ENCODE measurements around the gene FAM171A1.
"Not testable (repeated sequence)": the region's sequence is repeated elsewhere in the genome, so short reads cannot be mapped to it uniquely, and the experiment has no call there.

Gene FAM171A1

GRCh38 chr10:15411010-15411409 is 39.9 kb upstream of the FAM171A1 start:
- no peak overlapping the region for H2BK15ac ChIP-seq (ENCODE audit: low read depth, poor library complexity, severe bottlenecking)
- peaks cover 15% of the 10 kb centered on the region for H3K9me3 ChIP-seq (ENCODE audit: control insufficient read depth, low read length)
- H3K27me3 ChIP-seq (ENCODE audit: control insufficient read depth in 1 of 2, insufficient read depth in 1 of 2, low read length in 2 of 2): peaks cover 0 to 17% of the 10 kb centered on the region in 2 experiments
- H3K27ac ChIP-seq (ENCODE audit: low read length, poor library complexity, severe bottlenecking): no peak overlapping the region
- H3K9ac ChIP-seq (ENCODE audit: low read length): no peak overlapping the region
- H4K91ac ChIP-seq (ENCODE audit: low read length): no peak overlapping the region
- H3K79me1 ChIP-seq (replicated peaks; ENCODE audit: low read length, poor library complexity, severe bottlenecking): no peaks in the 10 kb centered on the region
- no peak overlapping the region for H2BK120ac ChIP-seq (ENCODE audit: low read depth, low read length)
- H3K23ac ChIP-seq (ENCODE audit: low read length in 2 of 2): no peak overlapping the region
- no peaks in the 10 kb centered on the region for H3K4me1 ChIP-seq (ENCODE audit: control insufficient read depth, insufficient read depth, low read depth, low read length)
- H2AFZ ChIP-seq (ENCODE audit: low read depth, low read length): no peak overlapping the region
- no peak overlapping the region for H2BK12ac ChIP-seq (ENCODE audit: low read length in 2 of 2)
- H2BK5ac ChIP-seq (ENCODE audit: low read depth, low read length, poor library complexity, severe bottlenecking): no peak overlapping the region
- no peak for DNase-seq
- no peak overlapping the region for H2AK5ac ChIP-seq (ENCODE audit: low read length, severe bottlenecking)
- no peaks in the 10 kb centered on the region for H3K36me3 ChIP-seq (ENCODE audit: control insufficient read depth in 1 of 2, insufficient read depth in 2 of 2, low read depth in 1 of 2, low read length in 2 of 2)
- H3K4ac ChIP-seq (ENCODE audit: low read depth in 1 of 2, low read length in 2 of 2): no peak overlapping the region
- H3K14ac ChIP-seq (ENCODE audit: low read length in 2 of 2): no peak overlapping the region
- H3K4me2 ChIP-seq (ENCODE audit: low read length, poor library complexity, severe bottlenecking): no peak overlapping the region
- WGBS: 87% methylated on average over 3 of the region's 4 CpGs
- no peak overlapping the region for H3K18ac ChIP-seq (ENCODE audit: low read depth in 1 of 2, low read length in 2 of 2)
- no peak overlapping the region for H4K8ac ChIP-seq (ENCODE audit: low read length)
- no peak overlapping the region for H3K4me3 ChIP-seq (ENCODE audit: insufficient read depth in 1 of 2, low read depth in 1 of 2, low read length in 2 of 2)

GRCh38 chr10:15409350-15409749 is 38.3 kb upstream of the FAM171A1 start:
- DNase-seq; H3K4me2 ChIP-seq (ENCODE audit: low read length, poor library complexity, severe bottlenecking); H3K14ac ChIP-seq (ENCODE audit: low read length in 2 of 2); H3K23ac ChIP-seq (ENCODE audit: low read length in 2 of 2); H2AK5ac ChIP-seq (ENCODE audit: low read length, severe bottlenecking); H3K9ac ChIP-seq (ENCODE audit: low read length); H2BK120ac ChIP-seq (ENCODE audit: low read depth, low read length); H3K27ac ChIP-seq (ENCODE audit: low read length, poor library complexity, severe bottlenecking); H2BK12ac ChIP-seq (ENCODE audit: low read length in 2 of 2); H3K9me3 ChIP-seq (ENCODE audit: control insufficient read depth, low read length); H3K4me1 ChIP-seq (ENCODE audit: control insufficient read depth, insufficient read depth, low read depth, low read length); H2AFZ ChIP-seq (ENCODE audit: low read depth, low read length); H4K91ac ChIP-seq (ENCODE audit: low read length); H3K4me3 ChIP-seq (ENCODE audit: insufficient read depth in 1 of 2, low read depth in 1 of 2, low read length in 2 of 2); H2BK5ac ChIP-seq (ENCODE audit: low read depth, low read length, poor library complexity, severe bottlenecking); H4K8ac ChIP-seq (ENCODE audit: low read length); H3K36me3 ChIP-seq (ENCODE audit: control insufficient read depth in 1 of 2, insufficient read depth in 2 of 2, low read depth in 1 of 2, low read length in 2 of 2); H2BK15ac ChIP-seq (ENCODE audit: low read depth, poor library complexity, severe bottlenecking); H3K18ac ChIP-seq (ENCODE audit: low read depth in 1 of 2, low read length in 2 of 2); H3K4ac ChIP-seq (ENCODE audit: low read depth in 1 of 2, low read length in 2 of 2); H3K79me1 ChIP-seq (replicated peaks; ENCODE audit: low read length, poor library complexity, severe bottlenecking): not testable (repeated sequence)
- WGBS: 57% methylated on average over 2 of the region's 2 CpGs
- peaks cover 0 to 17% of the 10 kb centered on the region in 2 experiments for H3K27me3 ChIP-seq (ENCODE audit: control insufficient read depth in 1 of 2, insufficient read depth in 1 of 2, low read length in 2 of 2)

- Histone ChIP-seq H2BK120ac (ENCODE audit: low read depth, low read length) (no peak overlapping the region), H2BK12ac (ENCODE audit: low read length in 2 of 2) (no peak overlapping the region), H2AK5ac (ENCODE audit: low read length, severe bottlenecking) (no peak overlapping the region), H2BK5ac (ENCODE audit: low read depth, low read length, poor library complexity, severe bottlenecking) (no peak overlapping the region), H3K4ac (ENCODE audit: low read depth in 1 of 2, low read length in 2 of 2) (no peak overlapping the region), H2AFZ (ENCODE audit: low read depth, low read length) (no peak overlapping the region), H3K36me3 (ENCODE audit: control insufficient read depth in 1 of 2, insufficient read depth in 2 of 2, low read depth in 1 of 2, low read length in 2 of 2) (no peaks in the 10 kb centered on the region), H3K9ac (ENCODE audit: low read length) (no peak overlapping the region), H4K8ac (ENCODE audit: low read length) (no peak overlapping the region), H3K4me3 (ENCODE audit: insufficient read depth in 1 of 2, low read depth in 1 of 2, low read length in 2 of 2) (no peak overlapping the region), H3K18ac (ENCODE audit: low read depth in 1 of 2, low read length in 2 of 2) (no peak overlapping the region), H3K14ac (ENCODE audit: low read length in 2 of 2) (no peak overlapping the region), H3K9me3 (ENCODE audit: control insufficient read depth, low read length) (peaks cover 9% of the 10 kb centered on the region), H3K4me1 (ENCODE audit: control insufficient read depth, insufficient read depth, low read depth, low read length) (no peaks in the 10 kb centered on the region), H2BK15ac (ENCODE audit: low read depth, poor library complexity, severe bottlenecking) (no peak overlapping the region), H3K27me3 (ENCODE audit: control insufficient read depth in 1 of 2, insufficient read depth in 1 of 2, low read length in 2 of 2) (peaks cover 0 to 17% of the 10 kb centered on the region in 2 experiments), H3K23ac (ENCODE audit: low read length in 2 of 2) (no peak overlapping the region), H3K79me1 (replicated peaks; ENCODE audit: low read length, poor library complexity, severe bottlenecking) (no peaks in the 10 kb centered on the region), H4K91ac (ENCODE audit: low read length) (no peak overlapping the region), H3K27ac (ENCODE audit: low read length, poor library complexity, severe bottlenecking) (no peak overlapping the region), H3K4me2 (ENCODE audit: low read length, poor library complexity, severe bottlenecking) (no peak overlapping the region)
- no peak for DNase-seq
- WGBS: 78% methylated on average over 3 of the region's 5 CpGs
These were observed 37.5 kb upstream of the FAM171A1 start for GRCh38 chr10:15408557-15408956.

GRCh38 chr10:15405319-15405718 is 34.2 kb upstream of the FAM171A1 start:
- Histone ChIP-seq H3K23ac (ENCODE audit: low read length in 2 of 2) (no peak overlapping the region), H2BK5ac (ENCODE audit: low read depth, low read length, poor library complexity, severe bottlenecking) (no peak overlapping the region), H3K4me2 (ENCODE audit: low read length, poor library complexity, severe bottlenecking) (no peak overlapping the region), H2AFZ (ENCODE audit: low read depth, low read length) (no peak overlapping the region), H4K91ac (ENCODE audit: low read length) (no peak overlapping the region), H3K9me3 (ENCODE audit: control insufficient read depth, low read length) (peaks cover 19% of the 10 kb centered on the region), H4K8ac (ENCODE audit: low read length) (no peak overlapping the region), H2BK15ac (ENCODE audit: low read depth, poor library complexity, severe bottlenecking) (no peak overlapping the region), H3K14ac (ENCODE audit: low read length in 2 of 2) (no peak overlapping the region), H3K27ac (ENCODE audit: low read length, poor library complexity, severe bottlenecking) (no peak overlapping the region), H2BK120ac (ENCODE audit: low read depth, low read length) (no peak overlapping the region), H3K36me3 (ENCODE audit: control insufficient read depth in 1 of 2, insufficient read depth in 2 of 2, low read depth in 1 of 2, low read length in 2 of 2) (no peaks in the 10 kb centered on the region), H2BK12ac (ENCODE audit: low read length in 2 of 2) (no peak overlapping the region), H3K4me3 (ENCODE audit: insufficient read depth in 1 of 2, low read depth in 1 of 2, low read length in 2 of 2) (no peak overlapping the region), H3K27me3 (ENCODE audit: control insufficient read depth in 1 of 2, insufficient read depth in 1 of 2, low read length in 2 of 2) (peaks cover 0 to 11% of the 10 kb centered on the region in 2 experiments), H2AK5ac (ENCODE audit: low read length, severe bottlenecking) (no peak overlapping the region), H3K79me1 (replicated peaks; ENCODE audit: low read length, poor library complexity, severe bottlenecking) (no peaks in the 10 kb centered on the region), H3K18ac (ENCODE audit: low read depth in 1 of 2, low read length in 2 of 2) (no peak overlapping the region), H3K9ac (ENCODE audit: low read length) (no peak overlapping the region), H3K4ac (ENCODE audit: low read depth in 1 of 2, low read length in 2 of 2) (no peak overlapping the region), H3K4me1 (ENCODE audit: control insufficient read depth, insufficient read depth, low read depth, low read length) (no peaks in the 10 kb centered on the region)
- DNase-seq: no peak
- WGBS: 95% methylated on average over 3 of the region's 3 CpGs
